HepG2 (cell line): ENCODE results near the gene GMPPA. TPM values are rescaled to one million over a fixed set of nuclear protein-coding genes. Genes with fewer than 3 reads are reported as not detected.

Experiments
- CAMTA2 ChIP-seq: sonication (generic); formaldehyde crosslinking; IDR thresholded peaks from 2 replicates; pipeline ENCODE4 v1.4.0; 2020; ENCODE audit warnings: mild to moderate bottlenecking, missing genetic modification reagents, borderline replicate concordance
- HOXA3 ChIP-seq: sonication (generic); formaldehyde crosslinking; IDR thresholded peaks from 2 replicates; pipeline ENCODE4 v1.5.0; 2020; ENCODE audit warnings: missing genetic modification reagents
- KDM5B ChIP-seq: sonication (generic); formaldehyde crosslinking; IDR thresholded peaks from 2 replicates; pipeline ENCODE4 v1.4.0; 2020; ENCODE audit warnings: missing genetic modification reagents, mild to moderate bottlenecking, borderline replicate concordance
- MAZ ChIP-seq, 2 experiments: sonication (generic) in 1 of 2; formaldehyde crosslinking in 1 of 2; IDR thresholded peaks; 2 replicates each; pipeline versions ENCODE4 v1.5.0 to v1.6.1; 2012 to 2020; ENCODE audit warnings: low read depth in 2 of 2, mild to moderate bottlenecking in 2 of 2, borderline replicate concordance in 1 of 2, improper control_type of control experiment in 1 of 2, low read length in 1 of 2, missing genetic modification reagents in 1 of 2, moderate library complexity in 1 of 2
- NFAT5 ChIP-seq: sonication (generic); formaldehyde crosslinking; IDR thresholded peaks from 2 replicates; pipeline ENCODE4 v1.4.0; 2020; ENCODE audit warnings: missing genetic modification reagents
- PAX8 ChIP-seq: sonication (generic); formaldehyde crosslinking; IDR thresholded peaks from 2 replicates; pipeline ENCODE4 v1.8.0; 2022; ENCODE audit warnings: mild to moderate bottlenecking, missing genetic modification reagents, borderline replicate concordance
- SKIL ChIP-seq: sonication (generic); formaldehyde crosslinking; IDR thresholded peaks from 2 replicates; pipeline ENCODE4 v1.8.0; 2022; ENCODE audit warnings: missing genetic modification reagents, mild to moderate bottlenecking, moderate library complexity, borderline replicate concordance
- ZBTB10 ChIP-seq: sonication (generic); formaldehyde crosslinking; IDR thresholded peaks from 2 replicates; pipeline ENCODE4 v1.4.0; 2020; ENCODE audit warnings: missing genetic modification reagents, borderline replicate concordance
- ZBTB43 ChIP-seq: sonication (generic); formaldehyde crosslinking; conservative IDR thresholded peaks from 2 replicates; pipeline ENCODE4 v1.4.0; 2020; ENCODE audit warnings: missing genetic modification reagents
- ZNF251 ChIP-seq: sonication (generic); formaldehyde crosslinking; IDR thresholded peaks from 2 replicates; pipeline ENCODE4 v1.9.0; 2021; ENCODE audit warnings: mild to moderate bottlenecking, missing genetic modification reagents
- ZNF362 ChIP-seq: sonication (generic); formaldehyde crosslinking; IDR thresholded peaks from 2 replicates; pipeline ENCODE4 v1.4.0; 2020; ENCODE audit warnings: missing genetic modification reagents, mild to moderate bottlenecking, borderline replicate concordance
- ZNF557 ChIP-seq: sonication (generic); formaldehyde crosslinking; IDR thresholded peaks from 2 replicates; pipeline ENCODE4 v1.4.0; 2020; ENCODE audit warnings: missing genetic modification reagents
- ZNF816 ChIP-seq: sonication (generic); formaldehyde crosslinking; IDR thresholded peaks from 2 replicates; pipeline ENCODE4 v1.8.0; 2022; ENCODE audit warnings: missing genetic modification reagents, mild to moderate bottlenecking, borderline replicate concordance
- polyA plus RNA-seq, 8 experiments: library from polyadenylated mRNA; depleted of rRNA in 3 of 8; stranded (reverse) in 7 of 8; unstranded in 1 of 8; fragments of >200 nt; fragmentation: Illumina TruSeq in 4 of 8; extraction: Trizol in 4 of 8; gene quantifications; 2 replicates each; pipeline versions ENCODE4 v1.2.1 to v1.2.3, GENCODE V29; 2011 to 2016; ENCODE audit warnings: low read depth in 4 of 8, missing spikeins in 1 of 8, mixed read lengths in 1 of 8; ENCODE audit not compliant: insufficient read depth in 1 of 8
- total RNA-seq, 5 experiments: library from RNA; depleted of rRNA; stranded (reverse); fragments of >200 nt; fragmentation: Illumina TruSeq; extraction: Trizol; gene quantifications; 2 replicates each; pipeline ENCODE4 v1.2.3, GENCODE V29; 2016; ENCODE audit warnings: low read depth in 1 of 5

Gene GMPPA
- total and polyA plus RNA-seq, 2 of the 13 experiments (the other 11 are each of a cell fraction or from before 2014, with no cell fraction given) = 81.1 to 106 TPM

- 0 out of 2 replicates have a peak, but pooled peaks have one; percentile 3 for TF ChIP-seq ZBTB10 (CRISPR knock-in tag)
- no peak; the same call in 1 of the 2 replicates for TF ChIP-seq ZNF251 (CRISPR knock-in tag)
- TF ChIP-seq CAMTA2 (CRISPR knock-in tag) = peak; percentile 92
- no peak; the same call in 1 of the 2 replicates for TF ChIP-seq SKIL (CRISPR knock-in tag)
- peak; percentile 45; the same call in 1 of the 2 replicates for TF ChIP-seq HOXA3 (CRISPR knock-in tag)
- TF ChIP-seq MAZ (IDR thresholded peaks at IDR 0.05; ENCODE audit: borderline replicate concordance, low read depth, low read length) = peak; percentile 19; the same call in 1 of the 2 replicates
- no peak for TF ChIP-seq MAZ (CRISPR knock-in tag; IDR thresholded peaks at IDR 0.05; ENCODE audit: low read depth)
- peak; percentile 91 for TF ChIP-seq KDM5B (CRISPR knock-in tag)
- TF ChIP-seq ZNF362 (CRISPR knock-in tag) = no peak
- TF ChIP-seq ZBTB43 (CRISPR knock-in tag) = no peak
- no peak; the same call in 1 of the 2 replicates for TF ChIP-seq ZNF557
- TF ChIP-seq NFAT5 (CRISPR knock-in tag) = no peak; the same call in 1 of the 2 replicates
- peak; percentile 89; the same call in 1 of the 2 replicates for TF ChIP-seq ZNF816 (CRISPR knock-in tag)
- TF ChIP-seq PAX8 (CRISPR knock-in tag) = no peak
Measured at GRCh38 chr2:219498280-219499057, at the start of gene GMPPA (continued).
